ENCODE results near the gene DCUN1D3. TPM values are rescaled to one million over a fixed set of nuclear protein-coding genes. Genes with fewer than 3 reads are reported as not detected.
"Not testable (repeated sequence)": the region's sequence is repeated elsewhere in the genome, so short reads cannot be mapped to it uniquely, and the experiment has no call there.

The DCUN1D3 gene
- total RNA-seq, 1 experiment from 2014 or later = 10.0 TPM

DNA sequence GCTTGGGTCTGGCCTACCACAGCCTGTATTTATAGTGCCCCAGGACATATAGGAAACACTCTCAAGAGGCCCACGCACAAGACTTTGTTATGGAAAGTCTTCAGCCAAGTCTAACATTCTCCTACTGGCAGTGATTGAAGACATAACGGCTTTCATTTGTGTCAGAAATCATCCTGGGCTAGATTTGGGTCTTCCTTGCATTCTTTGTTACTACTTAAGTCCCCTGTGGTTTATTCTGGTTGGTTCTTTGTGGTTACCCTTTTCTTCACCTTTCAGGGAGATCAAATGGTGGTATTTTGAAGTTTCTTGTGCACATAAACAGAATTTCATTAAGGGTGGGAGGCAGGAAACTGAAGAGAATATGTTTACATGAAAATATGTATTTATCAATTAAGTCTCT, 56.1 kb downstream of the DCUN1D3 start:
- no peak for DNase-seq (ENCODE audit: extremely low read depth, low read depth)

GRCh38 chr16:20839504-20839903, 60.7 kb downstream of the DCUN1D3 start:
- no peak for DNase-seq (ENCODE audit: extremely low read depth, low read depth)

- no peak for DNase-seq (ENCODE audit: extremely low read depth, low read depth)
These were observed 61.9 kb downstream of the DCUN1D3 start for GRCh38 chr16:20838240-20838639.

- no peak for DNase-seq (ENCODE audit: extremely low read depth, low read depth)
These were observed 67.1 kb downstream of the DCUN1D3 start for GRCh38 chr16:20833086-20833485.

DNA sequence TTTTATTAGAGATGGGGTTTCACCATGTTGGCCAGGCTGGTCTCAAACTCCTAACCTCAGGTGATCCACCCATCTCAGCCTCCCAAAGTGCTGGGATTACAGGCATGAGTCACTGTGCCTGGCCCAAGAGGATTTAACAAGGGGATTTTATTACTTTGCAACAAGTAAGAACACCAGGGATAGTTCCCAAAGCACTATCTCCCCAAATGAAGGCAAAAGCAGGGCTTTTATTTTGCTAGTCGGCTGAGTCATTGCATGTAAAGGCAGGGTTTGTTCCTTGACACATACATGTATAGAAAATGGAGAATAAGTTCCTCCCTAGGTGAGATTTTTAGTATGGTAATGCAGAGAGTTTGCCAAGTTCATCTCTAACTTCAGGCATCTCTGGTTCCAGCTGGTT, 69.8 kb downstream of the DCUN1D3 start:
- DNase-seq (ENCODE audit: extremely low read depth, low read depth) = no peak

GRCh38 chr16:20829536-20829935, 70.6 kb downstream of the DCUN1D3 start:
- DNase-seq (ENCODE audit: extremely low read depth, low read depth) = no peak

GRCh38 chr16:20826039-20826566, 74.1 kb downstream of the DCUN1D3 start:
- peak; percentile 32 for DNase-seq (ENCODE audit: extremely low read depth, low read depth)

- DNase-seq (ENCODE audit: extremely low read depth, low read depth) = no peak
These were observed 77.4 kb downstream of the DCUN1D3 start for GRCh38 chr16:20822521-20823325.

GRCh38 chr16:20821682-20822081, 78.5 kb downstream of the DCUN1D3 start:
- DNase-seq (ENCODE audit: extremely low read depth, low read depth) = no peak

DNA sequence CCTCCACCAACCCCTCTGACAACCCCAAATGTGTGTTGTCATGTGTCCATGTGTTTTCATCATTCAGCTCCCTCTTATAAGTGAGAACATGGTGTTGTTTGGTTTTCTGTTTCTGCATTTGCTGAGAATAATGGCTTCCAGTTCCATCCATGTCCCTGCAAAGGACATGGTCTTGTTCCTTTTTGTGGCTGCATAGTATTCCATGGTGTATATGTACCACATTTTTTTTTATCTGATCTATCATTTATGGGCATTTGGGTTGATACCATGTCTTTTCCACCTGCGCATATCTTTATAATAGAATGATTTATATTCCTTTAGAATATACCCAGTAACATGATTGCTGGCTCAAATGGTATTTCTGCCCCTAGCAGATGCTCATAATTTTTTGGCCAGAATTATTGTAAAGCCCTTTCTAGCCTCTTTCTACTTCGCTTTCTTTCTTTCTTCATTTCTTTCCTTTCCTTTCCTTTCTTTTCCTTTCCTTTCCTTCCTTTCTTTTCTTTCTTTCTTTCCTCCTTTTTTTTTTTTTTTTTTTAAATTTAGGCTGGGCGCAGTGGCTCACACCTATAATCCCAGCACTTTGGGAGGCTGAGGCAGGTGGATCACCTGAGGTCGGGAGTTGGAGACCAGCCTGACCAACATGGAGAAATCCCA, 81.1 kb downstream of the DCUN1D3 start:
- DNase-seq (ENCODE audit: extremely low read depth, low read depth) = no peak

DNA sequence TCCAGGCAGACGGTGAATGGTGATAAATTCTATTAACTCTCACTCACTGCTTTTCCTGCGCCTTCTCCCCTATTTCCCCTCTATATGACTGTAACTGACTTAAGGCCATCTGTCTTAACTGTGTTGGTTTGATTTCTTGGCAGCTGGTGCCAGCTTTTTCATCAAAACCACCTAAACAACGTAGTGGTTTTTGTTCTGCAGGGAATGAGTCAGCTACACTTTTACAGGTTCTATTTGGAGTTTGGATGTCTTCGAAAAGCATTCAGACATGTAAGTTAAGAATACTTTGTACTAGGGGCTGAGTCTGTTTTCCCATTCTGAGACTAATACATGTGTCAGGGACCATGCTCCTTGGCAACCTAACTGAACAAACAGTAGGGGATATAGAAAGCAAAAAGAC, 85.4 kb downstream of the DCUN1D3 start:
- DNase-seq (ENCODE audit: extremely low read depth, low read depth) = no peak

GRCh38 chr16:20812510-20812909, 87.6 kb downstream of the DCUN1D3 start:
- DNase-seq (ENCODE audit: extremely low read depth, low read depth) = no peak

- DNase-seq (ENCODE audit: extremely low read depth, low read depth) = no peak
These were observed 88.2 kb downstream of the DCUN1D3 start for GRCh38 chr16:20811889-20812439.

DNA sequence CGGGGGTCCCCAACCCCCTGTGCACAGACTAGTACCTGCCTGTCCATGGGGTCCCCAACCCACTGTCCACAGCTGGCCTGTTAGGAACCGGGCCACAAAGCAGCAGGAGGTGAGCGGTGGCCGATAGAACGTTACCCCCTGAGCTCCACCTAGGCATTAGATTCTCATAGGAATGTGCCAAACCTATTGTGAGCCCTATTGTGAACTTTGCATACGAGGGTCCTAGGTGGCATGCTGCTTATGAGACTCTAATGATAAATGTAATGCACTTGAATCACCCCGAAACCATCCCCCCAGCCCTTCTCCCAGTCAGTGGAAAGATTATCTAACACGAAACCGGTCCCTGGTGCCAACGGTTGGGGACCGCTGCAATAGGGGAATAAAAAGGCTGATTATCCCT, 92.3 kb downstream of the DCUN1D3 start:
- DNase-seq (ENCODE audit: extremely low read depth, low read depth) = no peak

- peak; percentile 93 for DNase-seq (ENCODE audit: extremely low read depth, low read depth)
These were observed 93.7 kb downstream of the DCUN1D3 start, which contains the start of the genes ERI2 and REXO5 for GRCh38 chr16:20806168-20807050. TSS of gene ERI2 (minus strand) at chr16:20806472. CDS start at chr16:20806430, 42 bp downstream. TSS of gene REXO5 (plus strand) at chr16:20806527. CDS start at chr16:20806954, 427 bp downstream.

GRCh38 chr16:20805684-20806167, 94.4 kb downstream of the DCUN1D3 start:
- not testable (repeated sequence) for DNase-seq (ENCODE audit: extremely low read depth, low read depth)
